BE2C (cell line): ENCODE data around the gene ATG7.

ENCODE experiments used
- DNase-seq: peaks from one replicate; pipeline ENCODE4 v3.0.0-alpha.2; 2020
- H3K27me3 ChIP-seq: fragments of 250-450 bp; sonication (Bioruptor Pico); 2 replicates; pipeline ENCODE4 v1.5.1; 2020; ENCODE audit warnings: mild to moderate bottlenecking
- H3K36me3 ChIP-seq: fragments of 250-450 bp; sonication (Bioruptor Pico); 2 replicates; pipeline ENCODE4 v1.5.1; 2020; ENCODE audit warnings: mild to moderate bottlenecking
- H3K4me1 ChIP-seq: fragments of 250-450 bp; sonication (Bioruptor Pico); 2 replicates; pipeline ENCODE4 v1.5.1; 2020
- H3K4me3 ChIP-seq: 2 replicates; pipeline ENCODE4 v1.5.1; 2011; ENCODE audit warnings: low read depth, low read length
- H3K9me3 ChIP-seq: fragments of 250-450 bp; sonication (Bioruptor Pico); 2 replicates; pipeline ENCODE4 v1.5.1; 2020
- CTCF ChIP-seq: IDR thresholded peaks from 2 replicates; pipeline ENCODE4 v1.5.1; 2012; ENCODE audit warnings: mild to moderate bottlenecking, low read depth, low read length

Gene ATG7

GRCh38 chr3:11580645-11581044 is 308.4 kb downstream of the ATG7 start:
- no peak for TF ChIP-seq CTCF
- Histone ChIP-seq H3K4me3 (no peak overlapping the region), H3K36me3 (no peaks in the 10 kb centered on the region; the same call in 1 of the 2 replicates), H3K27me3 (no peaks in the 10 kb centered on the region), H3K4me1 (peaks cover 2% of the 10 kb centered on the region; the same call in 1 of the 2 replicates), H3K9me3 (no peaks in the 10 kb centered on the region)
- DNase-seq: no peak

GRCh38 chr3:11581237-11582190 is 309.3 kb downstream of the ATG7 start:
- Histone ChIP-seq H3K4me1 (peaks cover 2% of the 10 kb centered on the region; the same call in 1 of the 2 replicates), H3K27me3 (no peaks in the 10 kb centered on the region), H3K4me3 (peak overlapping the region; percentile 39), H3K9me3 (no peaks in the 10 kb centered on the region), H3K36me3 (no peaks in the 10 kb centered on the region; the same call in 1 of the 2 replicates)
- TF ChIP-seq CTCF: no peak
- DNase-seq: no peak

- Histone ChIP-seq H3K4me3 (peak overlapping the region; percentile 39), H3K9me3 (no peaks in the 10 kb centered on the region), H3K27me3 (no peaks in the 10 kb centered on the region), H3K4me1 (peaks cover 2% of the 10 kb centered on the region; the same call in 1 of the 2 replicates), H3K36me3 (no peaks in the 10 kb centered on the region; the same call in 1 of the 2 replicates)
- TF ChIP-seq CTCF: no peak
- DNase-seq: peak; percentile 40
These were observed 310.2 kb downstream of the ATG7 start for GRCh38 chr3:11582191-11582968.

- DNase-seq: no peak
- TF ChIP-seq CTCF: no peak
- Histone ChIP-seq H3K9me3 (no peaks in the 10 kb centered on the region), H3K36me3 (no peaks in the 10 kb centered on the region; the same call in 1 of the 2 replicates), H3K4me1 (peaks cover 2% of the 10 kb centered on the region; the same call in 1 of the 2 replicates), H3K27me3 (no peaks in the 10 kb centered on the region), H3K4me3 (no peak overlapping the region)
These were observed 311.0 kb downstream of the ATG7 start for GRCh38 chr3:11583235-11583634.

- Histone ChIP-seq H3K27me3 (no peaks in the 10 kb centered on the region), H3K4me1 (peaks cover 2% of the 10 kb centered on the region; the same call in 1 of the 2 replicates), H3K9me3 (no peaks in the 10 kb centered on the region), H3K36me3 (no peaks in the 10 kb centered on the region; the same call in 1 of the 2 replicates), H3K4me3 (no peak overlapping the region)
- DNase-seq: no peak
- TF ChIP-seq CTCF: no peak
These were observed 311.4 kb downstream of the ATG7 start for GRCh38 chr3:11583638-11584046.
